DOHH2 (cell line): ENCODE results near the gene ST3GAL4.
"Not testable (repeated sequence)": the region's sequence is repeated elsewhere in the genome, so short reads cannot be mapped to it uniquely, and the experiment has no call there.

Experiments used
- CTCF ChIP-seq: fragments of 200-600 bp; sonication (generic); IDR thresholded peaks from one replicate; pipeline ENCODE4 v1.5.1; 2014; ENCODE audit warnings: antibody characterized with exemption, mild to moderate bottlenecking, low read depth, low read length; ENCODE audit not compliant: poor library complexity, severe bottlenecking
- EZH2phosphoT487 ChIP-seq: fragments of 200-600 bp; sonication (generic); IDR thresholded peaks from 2 replicates; pipeline ENCODE4 v1.6.1; 2017; ENCODE audit warnings: borderline replicate concordance, mild to moderate bottlenecking, antibody characterized with exemption, low read length, moderate library complexity, mixed read lengths

- not testable (repeated sequence) for TF ChIP-seq CTCF, EZH2phosphoT487
These were observed 13.0 kb downstream of the ST3GAL4 start for GRCh38 chr11:126368336-126369119.
